Kidney epithelial cell (primary cell): ENCODE measurements around the gene EFCAB6. TPM values are rescaled to one million over a fixed set of nuclear protein-coding genes. Genes with fewer than 3 reads are reported as not detected.

ENCODE experiments used
- DNase-seq: peaks from one replicate; pipeline ENCODE4 v3.0.0-alpha.2; 2010; ENCODE audit warnings: low read depth
- H3K27me3 ChIP-seq: 2 replicates; pipeline ENCODE4 v1.6.0; 2011; ENCODE audit warnings: low read length; ENCODE audit not compliant: control insufficient read depth, insufficient read depth
- H3K36me3 ChIP-seq: 2 replicates; pipeline ENCODE4 v1.5.1; 2011; ENCODE audit warnings: low read length; ENCODE audit not compliant: control insufficient read depth, insufficient read depth
- H3K4me3 ChIP-seq: 2 replicates; pipeline ENCODE4 v1.5.1; 2011; ENCODE audit warnings: low read depth, mild to moderate bottlenecking, control low read depth, low read length
- CTCF ChIP-seq: IDR thresholded peaks from 2 replicates; pipeline ENCODE4 v1.5.1; 2011; ENCODE audit warnings: mild to moderate bottlenecking, moderate library complexity, low read length, control low read depth, inconsistent platforms; ENCODE audit not compliant: insufficient read depth, poor library complexity, severe bottlenecking
- total RNA-seq: library from RNA; depleted of rRNA; stranded (reverse); fragments of >200 nt; gene quantifications from 2 replicates; pipeline ENCODE4 v1.2.3, GENCODE V29; 2015

The EFCAB6 gene
- total RNA-seq, 1 donor from 2014 or later: 2.3 TPM

- no peak for DNase-seq
- no peaks in the 10 kb centered on the region for H3K27me3 ChIP-seq
- no peak for TF ChIP-seq CTCF
- no peaks in the 10 kb centered on the region for H3K36me3 ChIP-seq
- H3K4me3 ChIP-seq: no peak overlapping the region
Observed at GRCh38 chr22:43535741-43536140, 276.4 kb downstream of the EFCAB6 start.

DNA sequence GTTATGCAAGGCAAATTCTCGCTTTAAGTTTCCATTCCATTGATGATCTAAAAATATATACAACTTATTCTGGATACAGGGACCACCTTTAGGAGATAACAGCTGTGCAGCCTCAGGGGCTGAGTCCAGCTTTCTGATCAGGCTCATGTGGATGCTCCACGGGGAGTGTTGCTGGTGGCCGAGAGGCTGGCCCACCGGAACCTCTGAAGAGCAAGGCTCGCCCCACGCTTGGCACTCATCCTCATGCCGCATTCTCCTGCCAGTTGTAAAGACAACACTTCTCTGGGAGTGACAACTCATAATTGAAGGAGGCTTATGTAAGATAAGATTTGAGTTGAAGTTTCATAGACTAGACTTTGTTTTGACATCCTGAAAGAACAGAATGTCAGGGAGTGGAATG lies 276.8 kb downstream of the EFCAB6 start:
- DNase-seq: no peak
- Histone ChIP-seq H3K36me3 (no peaks in the 10 kb centered on the region), H3K4me3 (no peak overlapping the region), H3K27me3 (no peaks in the 10 kb centered on the region)
- TF ChIP-seq CTCF: no peak

DNA sequence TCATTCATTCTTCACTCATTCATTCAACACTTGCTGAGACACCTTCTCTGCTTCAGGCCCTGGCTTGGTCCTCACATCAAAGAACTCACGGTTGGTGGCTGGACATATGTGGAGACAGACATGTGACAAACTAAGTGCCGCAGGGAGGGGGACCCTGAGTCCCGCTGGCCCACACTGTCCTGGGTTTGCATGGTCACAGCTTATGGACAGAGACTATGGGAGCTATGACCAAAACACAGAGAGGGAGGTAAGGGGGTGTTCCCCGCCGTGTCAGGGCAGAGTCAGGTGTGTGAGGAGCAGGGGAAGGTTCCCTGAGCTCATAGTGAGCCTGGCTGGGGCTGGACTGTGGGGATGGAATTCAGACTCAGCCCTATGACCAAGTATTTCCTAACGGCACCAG lies 277.2 kb downstream of the EFCAB6 start:
- TF ChIP-seq CTCF: no peak
- H3K27me3 ChIP-seq: no peaks in the 10 kb centered on the region
- DNase-seq: no peak
- no peak overlapping the region for H3K4me3 ChIP-seq
- H3K36me3 ChIP-seq: no peaks in the 10 kb centered on the region

DNA sequence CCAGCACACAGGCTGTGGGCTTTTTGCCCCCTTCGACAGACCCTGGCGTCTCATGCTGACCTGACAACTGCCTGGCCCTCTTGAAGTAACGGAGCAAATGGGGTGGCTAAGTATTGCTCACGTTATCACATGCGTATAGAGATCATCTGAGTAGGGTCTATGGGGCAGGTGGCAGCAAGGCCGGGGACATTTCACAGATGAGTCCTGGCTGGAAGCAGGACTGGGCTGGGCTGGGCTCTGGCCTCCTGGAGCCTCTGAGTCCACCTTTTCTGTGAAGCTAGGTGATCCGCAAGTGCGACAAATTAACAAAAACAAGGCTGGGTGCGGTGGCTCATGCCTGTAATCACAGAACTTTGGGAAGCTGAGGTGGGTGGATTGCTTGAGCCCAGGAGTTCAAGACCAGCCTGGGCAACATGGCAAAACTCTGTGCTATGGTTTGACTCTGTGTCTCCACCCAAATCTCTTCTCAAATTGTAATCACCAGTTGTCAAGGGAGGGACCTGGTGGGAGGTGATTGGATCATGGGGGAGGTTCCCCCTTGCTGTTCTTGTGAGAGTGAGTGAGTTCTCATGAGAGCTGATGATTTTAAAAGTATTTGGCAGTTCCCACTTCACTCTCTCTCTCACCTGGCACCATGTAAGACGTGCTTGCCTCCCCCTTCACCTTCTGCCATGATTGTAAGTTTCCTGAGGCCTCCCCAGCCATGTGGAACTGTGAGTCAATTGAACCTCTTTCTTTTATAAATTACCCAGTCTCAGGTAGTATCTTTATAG lies 278.3 kb downstream of the EFCAB6 start:
- Histone ChIP-seq H3K36me3 (no peaks in the 10 kb centered on the region), H3K27me3 (no peaks in the 10 kb centered on the region), H3K4me3 (no peak overlapping the region)
- no peak for TF ChIP-seq CTCF
- no peak for DNase-seq

DNA sequence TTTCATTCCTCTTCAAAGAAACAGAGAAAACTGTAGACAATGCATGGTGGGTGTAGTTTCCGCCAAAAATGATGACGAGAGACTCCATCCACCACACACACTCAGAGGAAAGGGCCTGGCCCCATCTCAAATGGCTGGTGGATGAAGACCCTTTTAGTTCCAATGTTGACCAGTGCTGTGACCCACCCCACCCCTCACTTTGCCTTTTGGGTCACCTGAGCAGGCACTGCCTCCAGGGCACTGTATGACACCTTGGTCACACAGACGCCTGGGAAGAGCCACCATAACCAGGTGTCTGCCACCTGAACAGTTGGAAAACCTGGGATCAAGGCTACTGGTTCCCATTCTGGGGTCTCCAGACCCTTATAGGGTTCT lies 279.0 kb downstream of the EFCAB6 start:
- H3K4me3 ChIP-seq: no peak overlapping the region
- no peaks in the 10 kb centered on the region for H3K27me3 ChIP-seq
- DNase-seq: no peak
- no peaks in the 10 kb centered on the region for H3K36me3 ChIP-seq
- no peak for TF ChIP-seq CTCF
